Bronchial smooth muscle cell (primary cell): Measurements from ENCODE around the gene PHYH. TPM values are rescaled to one million over a fixed set of nuclear protein-coding genes. Genes with fewer than 3 reads are reported as not detected.

Source experiments
- total RNA-seq: library from RNA; depleted of rRNA; stranded (reverse); fragments of >200 nt; gene quantifications from 2 replicates; pipeline ENCODE4 v1.2.1, GENCODE V29; 2014

Gene PHYH
- 17.8 and 25.4 TPM in 2 replicates for total RNA-seq

DNA sequence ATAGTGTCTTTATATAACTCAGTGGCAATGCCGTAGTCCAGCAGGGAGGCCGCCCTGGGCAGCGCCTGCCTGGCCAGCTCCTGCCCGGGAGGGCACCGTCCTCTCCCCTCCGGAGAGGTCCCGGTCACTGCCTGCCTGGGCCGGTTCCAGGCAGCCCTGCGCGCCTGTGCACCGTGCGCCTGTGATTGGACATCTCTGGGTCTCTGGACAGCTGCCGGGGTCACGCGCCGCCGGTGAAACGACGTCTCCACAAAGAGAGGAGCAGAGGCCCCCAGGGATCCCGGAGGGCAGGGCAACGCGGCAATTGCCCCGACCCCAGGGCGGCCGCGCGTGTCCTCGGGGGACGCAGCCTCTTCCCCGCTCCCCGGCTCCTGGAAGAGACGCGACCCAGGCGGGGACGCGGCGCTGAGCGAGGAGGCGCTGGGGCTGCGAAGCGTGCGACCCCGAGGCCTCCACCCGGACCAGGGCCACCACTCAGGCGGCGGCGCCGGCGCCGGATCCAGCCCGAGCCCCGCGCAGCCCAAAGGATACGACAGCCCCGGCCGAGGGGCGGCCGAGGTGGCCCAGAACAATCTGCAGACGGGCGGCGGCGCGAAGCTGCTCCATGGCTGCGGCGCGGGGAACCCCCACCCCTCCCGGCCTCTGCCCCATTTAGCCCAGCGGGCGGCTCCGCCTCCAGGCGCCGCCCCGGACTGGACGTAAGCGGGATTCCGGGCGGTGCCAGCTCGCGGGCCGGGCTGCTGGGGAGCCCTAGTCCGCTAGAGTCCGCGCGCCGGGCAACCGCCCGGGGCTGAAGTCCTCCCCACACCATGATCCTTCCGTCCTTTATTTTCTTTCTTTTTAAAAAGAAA, at the start of gene PHYH:
TSS of gene PHYH (minus strand) at position 628 of the 851 bp plus-strand sequence. CDS start at position 606, 22 bp downstream.

DNA sequence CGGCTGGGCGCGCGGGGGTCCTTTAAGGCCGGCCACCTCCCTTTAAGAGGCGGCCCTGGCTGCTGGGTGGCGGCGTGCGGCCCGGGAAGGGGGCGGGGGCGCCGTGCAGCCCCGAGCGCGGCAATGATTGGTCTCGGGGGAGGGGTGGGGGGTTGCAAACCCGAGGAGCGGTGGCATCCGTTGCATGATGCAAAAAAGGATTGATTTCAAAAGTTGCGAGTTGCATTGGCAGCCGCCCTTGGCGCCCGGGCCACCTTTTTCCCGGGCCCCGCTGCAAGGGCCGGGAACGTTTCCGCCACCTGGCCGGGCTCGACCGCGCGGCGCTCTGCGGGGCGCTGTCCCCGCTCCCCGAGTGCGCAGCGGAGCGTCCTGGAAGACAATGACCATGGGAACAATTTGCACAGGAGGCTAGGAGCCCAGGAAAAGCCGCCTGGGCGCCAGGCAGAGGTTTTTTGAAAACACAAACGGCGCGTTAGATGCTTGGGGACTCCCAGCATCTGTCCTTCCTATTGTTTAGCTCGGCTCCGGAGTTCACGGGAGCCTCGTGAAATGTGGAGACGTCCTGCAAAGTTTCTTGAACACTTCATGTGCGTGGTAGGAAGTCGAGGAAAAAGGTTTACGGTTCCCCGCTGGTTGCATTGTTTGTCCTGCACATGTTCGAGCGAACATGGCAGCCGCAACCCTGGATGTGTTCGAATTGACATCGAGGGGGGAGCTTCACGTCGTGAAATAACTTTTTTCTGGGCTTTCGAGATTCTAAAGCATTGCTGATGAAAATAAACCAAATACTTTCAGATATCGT, 48.6 kb upstream of the PHYH start, which contains the start of gene SEPHS1:
TSS of gene SEPHS1 (minus strand) at position 78 of the 802 bp plus-strand sequence. CDS start 3,343 bp downstream, outside the sequence.

GRCh38 chr10:13234172-13234571, 65.7 kb downstream of the PHYH start, which contains the start of gene UCMA:
Gene UCMA, minus strand, starts transcription at chr10:13234374. Its CDS starts 116 bp downstream, at chr10:13234258.

Other genes with a start within 250 kb of the PHYH start
- gene OPTN, start 199.9 kb downstream of the PHYH start, total RNA-seq, result 81.3 and 146 TPM in 2 replicates
- 0.34 and 1.3 TPM in 2 replicates for gene MCM10, start 138.5 kb downstream of the PHYH start, total RNA-seq
- gene UCMA, start 65.7 kb downstream of the PHYH start, total RNA-seq, result not detected in 2 replicates
- 22.9 and 28.2 TPM in 2 replicates for gene SEPHS1, start 48.2 kb upstream of the PHYH start, total RNA-seq
- gene BEND7, start 228.9 kb upstream of the PHYH start, total RNA-seq, result 0.63 and 0.69 TPM in 2 replicates